Esophagus squamous epithelium (tissue), 4 donors: ENCODE results near the gene PLXDC2.

ENCODE experiments used
- POLR2A ChIP-seq, 4 donors: fragments of 450-650 bp; IDR thresholded peaks; one replicate each; pipeline ENCODE4 v1.6.1; 2017; ENCODE audit warnings: antibody characterized with exemption in 4 of 4, mild to moderate bottlenecking in 4 of 4, moderate library complexity in 3 of 4
- TF ChIP-seq, protein P1 (sequence below), 6 experiments: fragments of 450-650 bp in 4 of 6; fragments of 200-600 bp in 2 of 6; sonication (generic) in 2 of 6; IDR thresholded peaks; one replicate each; pipeline ENCODE4 v1.5.1; 2016 to 2019; ENCODE audit warnings: antibody characterized with exemption in 6 of 6, mild to moderate bottlenecking in 4 of 6, moderate library complexity in 4 of 6

DNA sequence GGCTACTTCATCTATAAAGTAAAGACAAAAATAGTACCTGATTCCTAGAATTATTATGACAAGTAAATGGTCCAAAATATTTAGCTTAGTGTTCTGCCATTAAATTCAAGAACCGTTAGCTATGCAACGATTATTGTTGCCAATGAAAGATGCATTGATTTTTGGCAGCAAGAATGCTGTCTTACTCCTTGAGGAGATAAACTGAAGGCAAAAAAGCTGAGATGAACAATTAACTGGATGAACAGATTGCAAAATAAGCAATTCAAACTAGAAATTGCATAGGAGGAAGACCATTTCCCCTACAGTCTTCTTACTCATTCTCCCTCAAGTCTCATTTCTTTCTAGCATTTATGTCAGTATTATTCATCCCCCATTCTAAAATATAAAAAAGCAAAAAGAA, 484.5 kb downstream of the PLXDC2 start:
- no peak for TF ChIP-seq POLR2A (IDR thresholded peaks at IDR 0.05)
- TF ChIP-seq, protein P1, sequence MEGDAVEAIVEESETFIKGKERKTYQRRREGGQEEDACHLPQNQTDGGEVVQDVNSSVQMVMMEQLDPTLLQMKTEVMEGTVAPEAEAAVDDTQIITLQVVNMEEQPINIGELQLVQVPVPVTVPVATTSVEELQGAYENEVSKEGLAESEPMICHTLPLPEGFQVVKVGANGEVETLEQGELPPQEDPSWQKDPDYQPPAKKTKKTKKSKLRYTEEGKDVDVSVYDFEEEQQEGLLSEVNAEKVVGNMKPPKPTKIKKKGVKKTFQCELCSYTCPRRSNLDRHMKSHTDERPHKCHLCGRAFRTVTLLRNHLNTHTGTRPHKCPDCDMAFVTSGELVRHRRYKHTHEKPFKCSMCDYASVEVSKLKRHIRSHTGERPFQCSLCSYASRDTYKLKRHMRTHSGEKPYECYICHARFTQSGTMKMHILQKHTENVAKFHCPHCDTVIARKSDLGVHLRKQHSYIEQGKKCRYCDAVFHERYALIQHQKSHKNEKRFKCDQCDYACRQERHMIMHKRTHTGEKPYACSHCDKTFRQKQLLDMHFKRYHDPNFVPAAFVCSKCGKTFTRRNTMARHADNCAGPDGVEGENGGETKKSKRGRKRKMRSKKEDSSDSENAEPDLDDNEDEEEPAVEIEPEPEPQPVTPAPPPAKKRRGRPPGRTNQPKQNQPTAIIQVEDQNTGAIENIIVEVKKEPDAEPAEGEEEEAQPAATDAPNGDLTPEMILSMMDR (IDR thresholded peaks at IDR 0.05): no peak
